ENCODE results near the gene C1QA. TPM values are rescaled to one million over a fixed set of nuclear protein-coding genes. Genes with fewer than 3 reads are reported as not detected.

C1QA gene
- polyA plus RNA-seq, 1 of the 3 experiments (the other 2 are of a cell fraction), result not detected

DNA sequence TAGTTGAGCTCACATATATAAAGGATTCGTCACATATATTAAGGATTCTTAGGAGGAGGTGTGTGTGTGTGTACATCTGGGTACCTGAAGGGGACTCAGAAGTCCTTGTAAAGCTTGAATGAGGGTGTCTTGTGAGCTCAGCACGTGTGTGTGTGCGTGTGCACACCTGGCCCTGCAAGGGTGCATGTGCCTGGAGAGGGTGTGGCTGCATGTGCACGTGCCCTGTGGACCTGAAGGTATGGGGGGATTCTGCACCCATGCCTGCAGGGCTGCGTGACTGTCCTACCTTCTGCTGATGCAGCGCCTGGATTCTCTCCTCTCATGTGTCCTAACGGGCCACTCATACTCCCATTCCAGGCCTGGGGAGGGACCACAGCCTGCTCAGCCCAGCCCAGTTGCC lies 49.2 kb upstream of the C1QA start:
- no peak overlapping the region for H3K4me2 ChIP-seq
- no peak overlapping the region for H2AFZ ChIP-seq (ENCODE audit: low read depth)
- 21% methylated on average over 3 of the region's 7 CpGs for WGBS (ENCODE audit: low lambda C conversion rate)
- no peaks in the 10 kb centered on the region for H3K79me2 ChIP-seq (ENCODE audit: insufficient read depth)
- H3K4me3 ChIP-seq (ENCODE audit: low read depth in 2 of 2, low read length in 1 of 2), result no peak overlapping the region
- CTCF ChIA-PET, result interaction anchor here (1.2 to 6.2 kb wide), 4 partner anchors 14 to 67 kb away, joined by 3 to 32 read pairs (median 6); no protein-coding TSS in a partner anchor
- no peak for TF ChIP-seq RFX5 (IDR thresholded peaks at IDR 0.05; ENCODE audit: low read length)
- TF ChIP-seq TAF1 (IDR thresholded peaks at IDR 0.05; ENCODE audit: borderline replicate concordance, low read depth, low read length), result no peak
- no peak for TF ChIP-seq EP300 (IDR thresholded peaks at IDR 0.05; ENCODE audit: borderline replicate concordance in 1 of 2, low read depth in 1 of 2, low read length in 1 of 2)
- no peaks in the 10 kb centered on the region for H3F3A ChIP-seq (replicated peaks; ENCODE audit: insufficient read depth)
- H3K27me3 ChIP-seq (ENCODE audit: insufficient read depth), result no peaks in the 10 kb centered on the region; the same call in 1 of the 2 replicates
- no peaks in the 10 kb centered on the region for H3K9me2 ChIP-seq
- peaks cover 0 to 27% of the 10 kb centered on the region in 2 experiments; a peak in 2 of 4 replicates for H3K4me1 ChIP-seq (ENCODE audit: control insufficient read depth in 1 of 2, insufficient read depth in 2 of 2, low read depth in 1 of 2, low read length in 1 of 2)
- POLR2A ChIA-PET, result no interaction called here
- no peak overlapping the region for H3K27ac ChIP-seq (ENCODE audit: low read depth in 2 of 2, low read length in 1 of 2)
- no peak overlapping the region for H3K9ac ChIP-seq
- H3K36me3 ChIP-seq (replicated peaks in 1 of 2; ENCODE audit: control insufficient read depth in 1 of 2, insufficient read depth in 2 of 2, low read length in 1 of 2), result no peaks in the 10 kb centered on the region
- DNase-seq, result no peak
- H4K20me1 ChIP-seq (ENCODE audit: insufficient read depth), result no peaks in the 10 kb centered on the region
- H3K9me3 ChIP-seq, result no peaks in the 10 kb centered on the region

DNA sequence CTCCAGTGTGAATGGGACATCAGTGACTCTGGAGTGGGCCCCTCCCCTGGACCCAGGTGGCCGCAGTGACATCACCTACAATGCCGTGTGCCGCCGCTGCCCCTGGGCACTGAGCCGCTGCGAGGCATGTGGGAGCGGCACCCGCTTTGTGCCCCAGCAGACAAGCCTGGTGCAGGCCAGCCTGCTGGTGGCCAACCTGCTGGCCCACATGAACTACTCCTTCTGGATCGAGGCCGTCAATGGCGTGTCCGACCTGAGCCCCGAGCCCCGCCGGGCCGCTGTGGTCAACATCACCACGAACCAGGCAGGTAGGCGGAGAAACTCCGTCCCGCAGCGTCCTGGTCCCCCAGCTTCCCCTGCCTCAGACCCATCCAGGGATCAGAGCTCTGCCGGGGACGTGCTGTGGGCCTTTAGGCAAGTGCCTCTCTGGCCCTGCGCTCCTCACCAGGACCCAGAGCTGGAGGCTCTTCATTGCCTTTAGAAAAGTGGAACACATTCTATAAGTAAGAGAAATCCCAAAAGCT lies 47.5 kb upstream of the C1QA start:
- CTCF ChIA-PET, result no interaction called here
- WGBS (ENCODE audit: low lambda C conversion rate), result 94% methylated on average over 2 of the region's 24 CpGs

DNA sequence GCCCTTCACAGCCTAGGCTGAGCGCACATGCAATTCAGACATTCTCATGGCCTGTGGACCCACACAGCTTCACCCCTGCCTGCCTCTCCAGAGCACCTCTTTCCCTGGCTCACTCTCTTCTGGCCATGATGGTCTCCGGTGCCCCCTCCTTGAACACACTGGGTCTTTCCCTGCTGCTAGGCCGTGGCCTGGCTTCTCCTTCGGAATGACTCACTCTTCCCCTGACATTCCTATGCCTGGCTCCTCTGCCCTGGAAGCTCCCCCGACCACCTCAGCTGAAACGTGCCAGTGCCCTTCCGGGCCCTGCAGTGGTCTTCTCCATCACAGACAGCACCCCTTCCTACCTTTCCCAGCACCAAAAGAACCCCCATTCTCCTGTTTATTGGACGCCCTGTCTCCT lies 44.9 kb upstream of the C1QA start:
- no peaks in the 10 kb centered on the region for H3K79me2 ChIP-seq (ENCODE audit: insufficient read depth)
- H3K4me3 ChIP-seq (ENCODE audit: low read depth in 2 of 2, low read length in 1 of 2), result no peak overlapping the region
- H3F3A ChIP-seq (replicated peaks; ENCODE audit: insufficient read depth), result no peaks in the 10 kb centered on the region
- 54% methylated on average over 8 of the region's 8 CpGs for WGBS (ENCODE audit: low lambda C conversion rate)
- peaks cover 0 to 6% of the 10 kb centered on the region in 2 experiments; a peak in 1 of 4 replicates for H3K4me1 ChIP-seq (ENCODE audit: control insufficient read depth in 1 of 2, insufficient read depth in 2 of 2, low read depth in 1 of 2, low read length in 1 of 2)
- no peak overlapping the region for H3K4me2 ChIP-seq
- H3K27ac ChIP-seq (ENCODE audit: low read depth in 2 of 2, low read length in 1 of 2), result no peak overlapping the region
- CTCF ChIA-PET, result interaction anchor here (0.9 to 2.7 kb wide), 5 partner anchors 12 to 171 kb away, joined by 3 to 9 read pairs (median 3); no protein-coding TSS in a partner anchor
- no peak overlapping the region for H3K9ac ChIP-seq
- H3K9me3 ChIP-seq, result no peaks in the 10 kb centered on the region
- H3K9me2 ChIP-seq, result no peaks in the 10 kb centered on the region
- no peaks in the 10 kb centered on the region for H4K20me1 ChIP-seq (ENCODE audit: insufficient read depth)
- no peak for TF ChIP-seq TAF1 (IDR thresholded peaks at IDR 0.05; ENCODE audit: borderline replicate concordance, low read depth, low read length)
- no peaks in the 10 kb centered on the region for H3K36me3 ChIP-seq (replicated peaks in 1 of 2; ENCODE audit: control insufficient read depth in 1 of 2, insufficient read depth in 2 of 2, low read length in 1 of 2)
- POLR2A ChIA-PET, result no interaction called here
- 0 out of 2 replicates have a peak, but pooled peaks cover 3% of the 10 kb centered on the region for H3K27me3 ChIP-seq (ENCODE audit: insufficient read depth)
- H2AFZ ChIP-seq (ENCODE audit: low read depth), result no peak overlapping the region
- DNase-seq, result no peak

More for the DNA sequence above, 47.5 kb upstream of the C1QA start:
- H4K20me1 ChIP-seq (ENCODE audit: insufficient read depth), result no peaks in the 10 kb centered on the region
- H3K36me3 ChIP-seq (replicated peaks in 1 of 2; ENCODE audit: control insufficient read depth in 1 of 2, insufficient read depth in 2 of 2, low read length in 1 of 2), result no peaks in the 10 kb centered on the region
- no peaks in the 10 kb centered on the region for H3K79me2 ChIP-seq (ENCODE audit: insufficient read depth)
- TF ChIP-seq TCF12 (IDR thresholded peaks at IDR 0.05) (no peak), EZH2phosphoT487 (IDR thresholded peaks at IDR 0.05; ENCODE audit: borderline replicate concordance, low read depth) (no peak)
- TF ChIP-seq, protein P1, sequence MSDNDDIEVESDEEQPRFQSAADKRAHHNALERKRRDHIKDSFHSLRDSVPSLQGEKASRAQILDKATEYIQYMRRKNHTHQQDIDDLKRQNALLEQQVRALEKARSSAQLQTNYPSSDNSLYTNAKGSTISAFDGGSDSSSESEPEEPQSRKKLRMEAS (IDR thresholded peaks at IDR 0.05; ENCODE audit: low read depth), result no peak
- no peak overlapping the region for H3K4me3 ChIP-seq (ENCODE audit: low read depth in 2 of 2, low read length in 1 of 2)
- no peak overlapping the region for H2AFZ ChIP-seq (ENCODE audit: low read depth)
- H3K9me3 ChIP-seq, result no peaks in the 10 kb centered on the region
- no peaks in the 10 kb centered on the region for H3K9me2 ChIP-seq
- H3K27me3 ChIP-seq (ENCODE audit: insufficient read depth), result no peaks in the 10 kb centered on the region
- H3K4me1 ChIP-seq (ENCODE audit: control insufficient read depth in 1 of 2, insufficient read depth in 2 of 2, low read depth in 1 of 2, low read length in 1 of 2), result peaks cover 0 to 10% of the 10 kb centered on the region in 2 experiments; a peak in 1 of 4 replicates
- H3F3A ChIP-seq (replicated peaks; ENCODE audit: insufficient read depth), result no peaks in the 10 kb centered on the region
- H3K9ac ChIP-seq, result no peak overlapping the region
- no peak for DNase-seq
- POLR2A ChIA-PET, result no interaction called here
- H3K27ac ChIP-seq (ENCODE audit: low read depth in 2 of 2, low read length in 1 of 2), result no peak overlapping the region
- no peak overlapping the region for H3K4me2 ChIP-seq
